ENCODE measurements around the gene HEG1.

DNA sequence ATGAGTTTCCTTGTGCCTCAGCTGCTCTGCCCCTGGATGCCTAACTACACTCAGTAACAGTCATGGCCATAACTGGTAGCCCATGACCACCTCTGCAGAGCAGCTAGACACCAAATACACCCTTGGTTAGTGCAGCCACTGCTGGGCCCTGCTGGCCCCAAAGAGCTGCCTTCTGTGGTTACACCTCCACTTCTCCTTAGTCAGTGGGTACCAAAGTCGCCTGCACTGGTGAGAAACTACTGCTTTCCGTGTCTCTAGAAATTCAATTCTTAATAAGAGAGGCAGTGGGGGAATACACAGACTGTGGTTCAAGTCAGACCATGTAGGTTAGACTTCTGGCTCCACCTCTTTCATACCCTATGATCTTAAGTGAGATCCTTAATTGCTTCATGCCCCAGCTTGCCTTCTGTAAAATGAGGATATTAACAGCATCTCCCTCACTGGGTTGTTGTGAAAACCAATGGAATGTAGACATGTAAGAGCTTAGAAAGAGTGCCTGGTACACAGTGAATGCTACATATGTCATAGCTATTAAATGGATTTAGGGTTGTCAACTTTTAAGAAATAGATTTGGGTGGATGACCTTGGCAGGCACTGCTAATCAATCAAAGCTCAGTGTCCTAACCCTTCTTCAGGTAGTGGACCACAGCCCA, 18.2 kb downstream of the HEG1 start:
- no peak for TF ChIP-seq ZNF510 (CRISPR knock-in tag; IDR thresholded peaks at IDR 0.05; ENCODE audit: low read depth)
- no peak for TF ChIP-seq YY1 (IDR thresholded peaks at IDR 0.05; ENCODE audit: insufficient read depth, insufficient replicate concordance, low read depth, low read length)
- TF ChIP-seq CENPT (CRISPR knock-in tag; IDR thresholded peaks at IDR 0.05; ENCODE audit: low read depth), result no peak
- TF ChIP-seq TCF12 (IDR thresholded peaks at IDR 0.05), result no peak
- TF ChIP-seq TCF12 (CRISPR knock-in tag; IDR thresholded peaks at IDR 0.05), result no peak

Data from HepG2 (cell line).